ENCODE measurements around the gene TPCN2. TPM values are rescaled to one million over a fixed set of nuclear protein-coding genes. Genes with fewer than 3 reads are reported as not detected.

The TPCN2 gene
- total RNA-seq, 1 donor from 2014 or later = 9.5 TPM

- no peak overlapping the region for H3K4me3 ChIP-seq (ENCODE audit: insufficient read depth, low read depth, low read length)
- H3K79me2 ChIP-seq (ENCODE audit: insufficient read depth, low read length) = no peaks in the 10 kb centered on the region
- TF ChIP-seq CTCF (IDR thresholded peaks at IDR 0.05; ENCODE audit: insufficient read depth, low read depth, low read length) (no peak), EZH2 (IDR thresholded peaks at IDR 0.05; ENCODE audit: insufficient read depth, low read length) (no peak)
- H2AFZ ChIP-seq (ENCODE audit: low read depth, low read length) = no peak overlapping the region
- H3K27ac ChIP-seq (ENCODE audit: low read depth, low read length) = no peak overlapping the region
- H3K36me3 Mint-ChIP-seq (ENCODE audit: low read depth, unreplicated experiment) = no peaks in the 10 kb centered on the region
- H3K4me2 ChIP-seq (ENCODE audit: low read length) = no peak overlapping the region
- FAIRE-seq = no peak
- no peak overlapping the region for H3K27ac Mint-ChIP-seq (ENCODE audit: unreplicated experiment)
- peaks cover 12% of the 10 kb centered on the region for H3K9me3 ChIP-seq (ENCODE audit: insufficient read depth, low read depth, low read length)
- no peak overlapping the region for H3K9ac ChIP-seq (ENCODE audit: low read length)
- no peaks in the 10 kb centered on the region for H4K20me1 ChIP-seq (ENCODE audit: insufficient read depth, low read length)
- H3K4me3 Mint-ChIP-seq (ENCODE audit: unreplicated experiment) = no peak overlapping the region
- no peaks in the 10 kb centered on the region for H3K4me1 Mint-ChIP-seq (ENCODE audit: low read depth, unreplicated experiment)
- H3K27me3 ChIP-seq (ENCODE audit: insufficient read depth, low read length) = no peaks in the 10 kb centered on the region
- H3K9me3 Mint-ChIP-seq (ENCODE audit: unreplicated experiment) = peaks cover 12% of the 10 kb centered on the region
- no peaks in the 10 kb centered on the region for H3K36me3 ChIP-seq (ENCODE audit: insufficient read depth, low read length)
- peaks cover 59% of the 10 kb centered on the region for H3K27me3 Mint-ChIP-seq (ENCODE audit: low read depth, unreplicated experiment)
- peak; percentile 22 for DNase-seq (ENCODE audit: low read depth)
- H3K4me1 ChIP-seq (ENCODE audit: insufficient read depth, low read length) = no peaks in the 10 kb centered on the region
These were observed 67.1 kb downstream of the TPCN2 start for GRCh38 chr11:69115586-69116560.

- Histone ChIP-seq H3K9me3 (ENCODE audit: insufficient read depth, low read depth, low read length) (peaks cover 12% of the 10 kb centered on the region), H3K27ac (ENCODE audit: low read depth, low read length) (no peak overlapping the region), H3K79me2 (ENCODE audit: insufficient read depth, low read length) (no peaks in the 10 kb centered on the region), H3K27me3 (ENCODE audit: insufficient read depth, low read length) (no peaks in the 10 kb centered on the region), H3K4me3 (ENCODE audit: insufficient read depth, low read depth, low read length) (no peak overlapping the region), H4K20me1 (ENCODE audit: insufficient read depth, low read length) (no peaks in the 10 kb centered on the region), H3K4me1 (ENCODE audit: insufficient read depth, low read length) (no peaks in the 10 kb centered on the region), H3K4me2 (ENCODE audit: low read length) (no peak overlapping the region), H3K36me3 (ENCODE audit: insufficient read depth, low read length) (no peaks in the 10 kb centered on the region), H2AFZ (ENCODE audit: low read depth, low read length) (no peak overlapping the region), H3K9ac (ENCODE audit: low read length) (no peak overlapping the region)
- no peak for TF ChIP-seq EZH2 (IDR thresholded peaks at IDR 0.05; ENCODE audit: insufficient read depth, low read length)
- no peak for TF ChIP-seq CTCF (IDR thresholded peaks at IDR 0.05; ENCODE audit: insufficient read depth, low read depth, low read length)
- Mint-ChIP-seq H3K4me3 (ENCODE audit: unreplicated experiment) (no peak overlapping the region), H3K27ac (ENCODE audit: unreplicated experiment) (no peak overlapping the region), H3K4me1 (ENCODE audit: low read depth, unreplicated experiment) (no peaks in the 10 kb centered on the region), H3K27me3 (ENCODE audit: low read depth, unreplicated experiment) (peaks cover 56% of the 10 kb centered on the region), H3K36me3 (ENCODE audit: low read depth, unreplicated experiment) (no peaks in the 10 kb centered on the region), H3K9me3 (ENCODE audit: unreplicated experiment) (peaks cover 8% of the 10 kb centered on the region)
- no peak for DNase-seq (ENCODE audit: low read depth)
- no peak for FAIRE-seq
These were observed 67.9 kb downstream of the TPCN2 start for GRCh38 chr11:69116671-69117070.

- Histone ChIP-seq H4K20me1 (ENCODE audit: insufficient read depth, low read length) (no peaks in the 10 kb centered on the region), H3K9me3 (ENCODE audit: insufficient read depth, low read depth, low read length) (peaks cover 12% of the 10 kb centered on the region), H3K27ac (ENCODE audit: low read depth, low read length) (no peak overlapping the region), H3K4me2 (ENCODE audit: low read length) (no peak overlapping the region), H3K4me3 (ENCODE audit: insufficient read depth, low read depth, low read length) (no peak overlapping the region), H2AFZ (ENCODE audit: low read depth, low read length) (no peak overlapping the region), H3K4me1 (ENCODE audit: insufficient read depth, low read length) (peaks cover 18% of the 10 kb centered on the region), H3K27me3 (ENCODE audit: insufficient read depth, low read length) (no peaks in the 10 kb centered on the region), H3K9ac (ENCODE audit: low read length) (no peak overlapping the region), H3K36me3 (ENCODE audit: insufficient read depth, low read length) (no peaks in the 10 kb centered on the region), H3K79me2 (ENCODE audit: insufficient read depth, low read length) (no peaks in the 10 kb centered on the region)
- FAIRE-seq = no peak
- DNase-seq (ENCODE audit: low read depth) = no peak
- H3K36me3 Mint-ChIP-seq (ENCODE audit: low read depth, unreplicated experiment) = no peaks in the 10 kb centered on the region
- TF ChIP-seq CTCF (IDR thresholded peaks at IDR 0.05; ENCODE audit: insufficient read depth, low read depth, low read length) = no peak
- TF ChIP-seq EZH2 (IDR thresholded peaks at IDR 0.05; ENCODE audit: insufficient read depth, low read length) = no peak
- no peak overlapping the region for H3K27ac Mint-ChIP-seq (ENCODE audit: unreplicated experiment)
- H3K4me1 Mint-ChIP-seq (ENCODE audit: low read depth, unreplicated experiment) = peaks cover 4% of the 10 kb centered on the region
- H3K9me3 Mint-ChIP-seq (ENCODE audit: unreplicated experiment) = peaks cover 8% of the 10 kb centered on the region
- H3K27me3 Mint-ChIP-seq (ENCODE audit: low read depth, unreplicated experiment) = peaks cover 34% of the 10 kb centered on the region
- no peak overlapping the region for H3K4me3 Mint-ChIP-seq (ENCODE audit: unreplicated experiment)
These were observed 70.5 kb downstream of the TPCN2 start for GRCh38 chr11:69119190-69119589.
